GM12878 (cell line): Measurements from ENCODE around the gene EFCAB11. TPM values are rescaled to one million over a fixed set of nuclear protein-coding genes. Genes with fewer than 3 reads are reported as not detected.

Experiments
- ATAC-seq: fragments of 200-7000 bp; cut with Tn5 transposase; 3 replicates; pipeline ENCODE4 v1.9.1; 2020; ENCODE audit warnings: mild to moderate bottlenecking, moderate library complexity
- BruUV-seq: library from RNA; stranded (reverse); fragments of 400-500 nt; replicated peaks from 2 replicates; lab custom pipeline; 2021; lab: Mats Ljungman, UMichigan
- CTCF ChIA-PET: fragments of 300-600 bp; sonication (Branson Sonifier 250); formaldehyde crosslinking; extraction: SDS; loops from one replicate; lab custom pipeline; 2021; ENCODE audit warnings: inconsistent platforms; lab: Yijun Ruan, JAX
- POLR2A ChIA-PET: fragments of 350-600 bp; formaldehyde crosslinking; extraction: SDS; loops from one replicate; lab custom pipeline; 2021; ENCODE audit warnings: inconsistent platforms; lab: Charles Lee
- RAD21 ChIA-PET: fragments of 300-600 bp; sonication (Branson Sonifier 250); formaldehyde crosslinking; loops from one replicate; lab custom pipeline; 2023; ENCODE audit warnings: antibody characterized with exemption; ENCODE audit not compliant: unreplicated experiment; lab: Charles Lee
- SMC1A ChIA-PET: fragments of 300-600 bp; sonication (Branson Sonifier 250); formaldehyde crosslinking; loops from one replicate; lab custom pipeline; 2023; ENCODE audit not compliant: unreplicated experiment, uncharacterized antibody; lab: Charles Lee
- DNase-seq: peaks from one replicate; pipeline ENCODE4 v3.0.0-alpha.2; 2011; ENCODE audit warnings: low read depth, low spot score
- FAIRE-seq: peaks from 3 replicates; lab custom pipeline; 2011; peaks lifted over from hg19 to GRCh38; lab: Jason Lieb, UNC
- H2AFZ ChIP-seq: 2 replicates; pipeline ENCODE4 v1.6.0; 2011; ENCODE audit warnings: low read depth, low read length, control low read depth; ENCODE audit not compliant: control insufficient read depth
- H3K27ac ChIP-seq: 2 replicates; pipeline ENCODE4 v1.5.1; 2011; ENCODE audit warnings: control low read depth; ENCODE audit not compliant: control insufficient read depth, insufficient read depth
- H3K27me3 ChIP-seq, 2 experiments: replicated peaks in 1 of 2; 2 replicates each; pipeline versions ENCODE4 v1.6.0 to v1.6.1; 2011; ENCODE audit warnings: low read length in 1 of 2; ENCODE audit not compliant: control insufficient read depth in 2 of 2, insufficient read depth in 2 of 2
- H3K36me3 ChIP-seq, 2 experiments: 2 replicates each; pipeline ENCODE4 v1.5.1; 2011; ENCODE audit warnings: low read length in 1 of 2; ENCODE audit not compliant: control insufficient read depth in 2 of 2, insufficient read depth in 2 of 2
- H3K4me1 ChIP-seq: 2 replicates; pipeline ENCODE4 v1.6.1; 2011; ENCODE audit warnings: mild to moderate bottlenecking, low read length, moderate library complexity, mixed read lengths; ENCODE audit not compliant: control insufficient read depth, insufficient read depth
- H3K4me2 ChIP-seq: 2 replicates; pipeline ENCODE4 v1.6.0; 2011; ENCODE audit warnings: control low read depth; ENCODE audit not compliant: control insufficient read depth, insufficient read depth
- H3K4me3 ChIP-seq: fragments of 200-600 bp; sonication (generic); 2 replicates; pipeline ENCODE4 v1.5.1; 2016
- H3K79me2 ChIP-seq: 2 replicates; pipeline ENCODE4 v1.6.0; 2011; ENCODE audit warnings: low read length; ENCODE audit not compliant: control insufficient read depth, insufficient read depth
- H3K9ac ChIP-seq: 2 replicates; pipeline ENCODE4 v1.8.0; 2011; ENCODE audit warnings: low read length, control low read depth, mixed read lengths; ENCODE audit not compliant: control insufficient read depth, insufficient read depth
- H3K9me3 ChIP-seq: replicated peaks from 3 replicates; pipeline ENCODE4 v1.5.1; 2011; ENCODE audit warnings: mild to moderate bottlenecking, low read length; ENCODE audit not compliant: control insufficient read depth, insufficient read depth
- H4K20me1 ChIP-seq: 2 replicates; pipeline ENCODE4 v1.6.0; 2011; ENCODE audit not compliant: control insufficient read depth, insufficient read depth
- NFXL1 ChIP-seq: fragments of 450-650 bp; IDR thresholded peaks from 2 replicates; pipeline ENCODE4 v1.6.1; 2017; ENCODE audit warnings: antibody characterized with exemption, mild to moderate bottlenecking, borderline replicate concordance
- NFYA ChIP-seq: IDR thresholded peaks from 2 replicates; pipeline ENCODE4 v1.6.1; 2011; ENCODE audit warnings: low read depth, mild to moderate bottlenecking, low read length, improper control_type of control experiment, borderline replicate concordance
- NR2C2 ChIP-seq: IDR thresholded peaks from 2 replicates; pipeline ENCODE4 v1.6.1; 2011; ENCODE audit warnings: borderline replicate concordance, low read depth; ENCODE audit not compliant: control insufficient read depth, insufficient read length
- NR2F1 ChIP-seq: fragments of 450-650 bp; conservative IDR thresholded peaks from 2 replicates; pipeline ENCODE4 v1.6.1; 2017; ENCODE audit warnings: mild to moderate bottlenecking
- POLR2A ChIP-seq: IDR thresholded peaks from 2 replicates; pipeline ENCODE4 v1.6.1; 2011; ENCODE audit warnings: low read depth, mild to moderate bottlenecking, low read length
- RELA ChIP-seq: fragments of 450-650 bp; IDR thresholded peaks from 2 replicates; pipeline ENCODE4 v1.8.0; 2014; ENCODE audit warnings: borderline replicate concordance; ENCODE audit not compliant: partially characterized antibody
- SMAD1 ChIP-seq: fragments of 450-650 bp; IDR thresholded peaks from 2 replicates; pipeline ENCODE4 v1.6.1; 2018; ENCODE audit warnings: mild to moderate bottlenecking, low read depth; ENCODE audit not compliant: partially characterized antibody
- TAF1 ChIP-seq: IDR thresholded peaks from 2 replicates; pipeline ENCODE4 v1.6.1; 2011; ENCODE audit warnings: mild to moderate bottlenecking, low read depth, low read length, borderline replicate concordance
- USF1 ChIP-seq: IDR thresholded peaks from 2 replicates; pipeline ENCODE4 v1.6.1; 2011; ENCODE audit warnings: borderline replicate concordance, low read depth, mild to moderate bottlenecking, moderate library complexity, mixed read lengths, low read length; ENCODE audit not compliant: insufficient read depth; ENCODE audit errors: extremely low read length
- ZNF207 ChIP-seq: fragments of 450-650 bp; IDR thresholded peaks from 2 replicates; pipeline ENCODE4 v1.6.1; 2014; ENCODE audit warnings: antibody characterized with exemption, mild to moderate bottlenecking, borderline replicate concordance
- ZNF384 ChIP-seq: IDR thresholded peaks from 2 replicates; pipeline ENCODE4 v1.6.1; 2012; ENCODE audit warnings: low read depth, mild to moderate bottlenecking, low read length, improper control_type of control experiment, borderline replicate concordance
- ZNF622 ChIP-seq: fragments of 450-650 bp; IDR thresholded peaks from 2 replicates; pipeline ENCODE4 v1.6.1; 2017; ENCODE audit warnings: mild to moderate bottlenecking, inconsistent platforms
- ZNF687 ChIP-seq: fragments of 450-650 bp; IDR thresholded peaks from 2 replicates; pipeline ENCODE4 v1.6.1; 2017; ENCODE audit warnings: mild to moderate bottlenecking, moderate library complexity
- WGBS: methylation state at CpG from one replicate; pipeline ENCODE4 v1.1.6; 2016; ENCODE audit warnings: low lambda C conversion rate; ENCODE audit not compliant: insufficient replicate concordance, insufficient coverage; ENCODE audit errors: missing lambda C conversion rate; 5-methylcytosine and 5-hydroxymethylcytosine counted together
- in situ Hi-C: fragments of 300-500 bp; cut with MboI; formaldehyde crosslinking; loops from 9 replicates; pipeline ENCODE4 v1.14.3; 2018; ENCODE audit warnings: mixed read lengths
- intact Hi-C: fragments of 100-400 bp; cut with micrococcal nuclease; formaldehyde crosslinking; loops from one replicate; pipeline ENCODE4 v1.14.2; 2022; ENCODE audit not compliant: unreplicated experiment
- polyA plus RNA-seq, 11 experiments: library from polyadenylated mRNA; depleted of rRNA in 4 of 11; unstranded in 6 of 11; stranded (reverse) in 5 of 11; fragments of >200 nt; fragmentation: Nextera tagmentation in 4 of 11; fragmentation: Illumina TruSeq in 1 of 11; extraction: Ambion mirVana in 4 of 11; extraction: Trizol in 1 of 11; gene quantifications; 1 replicate in 1 of 11; 2 replicates in 10 of 11; pipeline versions ENCODE4 v1.2.1 to v1.2.3, GENCODE V29; 2011 to 2016; ENCODE audit warnings: inconsistent platforms in 2 of 11, missing spikeins in 2 of 11, low read depth in 1 of 11
- total RNA-seq, 4 experiments: library from RNA; depleted of rRNA in 3 of 4; stranded (reverse); fragments of >200 nt in 3 of 4; fragmentation: Illumina TruSeq in 1 of 4; extraction: Trizol in 1 of 4; gene quantifications; 2 replicates each; pipeline versions ENCODE4 v1.2.1 to v1.2.3, GENCODE V29; 2013 to 2021

The EFCAB11 gene
- total and polyA plus RNA-seq, 10 of the 15 experiments (the other 5 are each of a cell fraction or from before 2014, with no cell fraction given): 8.6 to 37.4 (median 18.0) TPM

GRCh38 chr14:89781046-89781445, 173.5 kb downstream of the EFCAB11 start:
- RAD21 ChIA-PET: no interaction called here
- WGBS: 85% methylated on average over 4 of the region's 4 CpGs
- no TSS peak for BruUV-seq
- no peaks in the 10 kb centered on the region for H4K20me1 ChIP-seq
- CTCF ChIA-PET: no interaction called here
- H3K4me3 ChIP-seq: no peak overlapping the region
- no peak for TF ChIP-seq NFYA
- TF ChIP-seq ZNF687: no peak
- TF ChIP-seq ZNF384: no peak
- in situ Hi-C loops (no loop called here), intact Hi-C loops (no loop called here)
- SMC1A ChIA-PET: no interaction called here
- no peak overlapping the region for H3K4me2 ChIP-seq
- no peaks in the 10 kb centered on the region for H3K4me1 ChIP-seq
- ATAC-seq (no peak), FAIRE-seq (no peak), DNase-seq (no peak)
- no peaks in the 10 kb centered on the region for H3K79me2 ChIP-seq
- H3K9ac ChIP-seq: no peak overlapping the region
- POLR2A ChIA-PET: no interaction called here
- H3K27ac ChIP-seq: no peak overlapping the region
- no peaks in the 10 kb centered on the region for H3K36me3 ChIP-seq
- H2AFZ ChIP-seq: no peak overlapping the region
- H3K27me3 ChIP-seq: no peaks in the 10 kb centered on the region
- H3K9me3 ChIP-seq: no peaks in the 10 kb centered on the region

GRCh38 chr14:89779707-89780106, 174.8 kb downstream of the EFCAB11 start:
- H3K9ac ChIP-seq: no peak overlapping the region
- ATAC-seq (no peak), DNase-seq (no peak), FAIRE-seq (no peak)
- H3K27ac ChIP-seq: no peak overlapping the region
- H3K27me3 ChIP-seq: no peaks in the 10 kb centered on the region
- H3K4me1 ChIP-seq: no peaks in the 10 kb centered on the region
- no peak overlapping the region for H2AFZ ChIP-seq
- no peaks in the 10 kb centered on the region for H4K20me1 ChIP-seq
- intact Hi-C loops: no loop called here
- no peak overlapping the region for H3K4me2 ChIP-seq
- in situ Hi-C loops: no loop called here
- H3K36me3 ChIP-seq: no peaks in the 10 kb centered on the region
- WGBS: 60% methylated on average over 7 of the region's 8 CpGs
- POLR2A ChIA-PET: no interaction called here
- CTCF ChIA-PET: no interaction called here
- no peak overlapping the region for H3K4me3 ChIP-seq
- RAD21 ChIA-PET: no interaction called here
- SMC1A ChIA-PET: no interaction called here
- no peaks in the 10 kb centered on the region for H3K9me3 ChIP-seq
- no peaks in the 10 kb centered on the region for H3K79me2 ChIP-seq
- BruUV-seq: no TSS peak
- TF ChIP-seq NFXL1 (no peak), USF1 (no peak), TAF1 (no peak), SMAD1 (no peak), NR2F1 (no peak), RELA (no peak), ZNF622 (no peak), POLR2A (no peak), ZNF207 (no peak), NR2C2 (no peak)
